PC-9 (cell line): ENCODE results near the gene CPHXL.

ENCODE experiments used
- CTCF ChIP-seq: fragments of 200-600 bp; sonication (generic); conservative IDR thresholded peaks from 2 replicates; pipeline ENCODE4 v1.6.1; 2017; ENCODE audit warnings: mixed run types, antibody characterized with exemption, mild to moderate bottlenecking, moderate library complexity
- EZH2 ChIP-seq: fragments of 200-600 bp; sonication (generic); IDR thresholded peaks from 2 replicates; pipeline ENCODE4 v1.8.0; 2017; ENCODE audit warnings: antibody characterized with exemption, low read depth

GRCh38 chr16:75710344-75710743 lies 15.9 kb downstream of the CPHXL start:
- no peak for TF ChIP-seq CTCF
- TF ChIP-seq EZH2 = no peak
